OCI-LY1 (cell line): Measurements from ENCODE around the gene ARHGAP1.

Experiments used
- CTCF ChIP-seq: fragments of 200-600 bp; sonication (generic), shearing (Covaris generic); IDR thresholded peaks from 2 replicates; pipeline ENCODE4 v1.5.1; 2017; ENCODE audit warnings: mild to moderate bottlenecking, antibody characterized with exemption, low read length, moderate library complexity, mixed read lengths
- EZH2 ChIP-seq: fragments of 200-600 bp; sonication (generic), shearing (Covaris generic); IDR thresholded peaks from 2 replicates; pipeline ENCODE4 v1.8.0; 2017; ENCODE audit warnings: borderline replicate concordance, mixed run types, mild to moderate bottlenecking, antibody characterized with exemption, low read length, moderate library complexity, mixed read lengths

- TF ChIP-seq CTCF (no peak), EZH2 (no peak)
Observed at GRCh38 chr11:46724088-46724487, 23.7 kb upstream of the ARHGAP1 start.
